Measurements from ENCODE around the gene AMZ2.
"Not testable (repeated sequence)": the region's sequence is repeated elsewhere in the genome, so short reads cannot be mapped to it uniquely, and the experiment has no call there.

AMZ2 gene

GRCh38 chr17:68253426-68253825, 5.6 kb downstream of the AMZ2 start:
- DNase-seq: not testable (repeated sequence)

DNA sequence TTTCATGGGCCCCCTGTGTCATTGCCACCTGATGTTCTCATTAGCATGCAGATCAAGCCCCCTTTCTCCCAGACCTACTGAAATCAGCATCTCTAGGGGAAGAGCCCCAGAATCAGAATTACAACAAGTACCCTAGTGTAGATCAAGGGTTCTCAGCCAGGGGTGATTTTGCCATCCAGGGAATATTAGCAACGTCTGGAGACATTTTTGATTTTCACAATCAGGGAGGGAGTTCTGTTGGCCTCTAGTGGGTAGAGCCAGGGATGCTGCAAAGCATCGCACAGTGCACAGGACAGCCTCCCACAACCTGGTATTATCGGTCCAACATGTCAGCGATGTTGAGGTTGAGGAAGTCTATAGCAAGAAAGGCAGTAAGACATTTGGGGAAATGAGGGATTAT, 7.3 kb downstream of the AMZ2 start:
- no peak for DNase-seq

DNA sequence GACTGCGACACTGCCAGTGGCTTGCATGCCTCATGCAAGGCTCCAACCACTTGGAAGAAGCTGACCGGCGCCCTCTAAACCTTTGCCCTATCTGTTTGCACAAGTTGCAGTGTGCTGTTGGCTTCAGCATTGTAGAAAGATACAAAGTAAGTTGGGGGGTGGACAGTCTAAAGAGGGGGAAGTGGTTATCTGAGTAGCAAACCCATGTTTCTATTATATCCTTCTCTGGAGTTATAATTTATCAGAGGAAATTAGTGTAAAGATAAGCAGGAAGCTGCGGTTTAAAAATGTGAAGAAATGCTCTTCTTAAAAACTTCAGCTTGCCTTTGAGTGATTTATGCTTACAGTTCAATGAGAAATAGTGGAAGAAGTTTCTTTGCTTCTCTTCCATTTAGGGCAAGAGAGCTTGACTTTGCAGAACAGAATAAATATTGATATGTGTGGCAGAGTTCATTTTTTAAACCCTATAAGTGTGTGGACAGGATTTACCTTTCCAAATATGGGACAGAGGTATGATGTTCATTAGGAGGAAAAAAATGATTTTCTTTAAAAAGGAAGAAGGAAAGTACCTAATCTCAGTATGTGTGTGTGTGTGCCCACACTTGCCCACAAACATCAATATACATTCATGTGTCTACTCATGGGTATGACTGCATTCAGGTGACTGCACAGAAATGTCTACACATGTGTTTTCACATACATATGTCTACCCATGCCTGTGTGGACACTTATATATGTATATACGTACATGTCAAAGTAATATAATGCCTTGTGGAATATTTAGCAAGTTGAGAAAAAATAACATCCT, 8.1 kb downstream of the AMZ2 start:
- peak; percentile 66 to 81 for DNase-seq

DNA sequence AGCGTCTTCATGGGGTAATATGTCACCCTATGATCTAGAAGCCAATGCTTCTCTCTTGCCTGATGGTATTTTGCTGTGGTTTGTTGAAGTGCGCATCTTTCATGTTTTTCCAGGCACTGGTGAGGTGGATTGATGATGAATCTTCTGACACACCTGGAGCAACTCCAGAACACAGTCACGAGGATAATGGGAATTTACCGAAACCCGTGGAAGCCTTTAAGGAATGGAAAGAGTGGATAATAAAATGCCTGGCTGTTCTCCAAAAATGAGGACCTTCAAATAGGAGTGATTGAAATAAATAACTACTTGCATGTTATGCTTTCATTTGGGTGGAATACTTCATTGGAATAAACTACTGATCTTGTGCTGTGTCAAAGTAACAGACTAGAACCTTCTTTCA, 8.9 kb downstream of the AMZ2 start:
- DNase-seq: not testable (repeated sequence)

GRCh38 chr17:68257934-68258333, 10.1 kb downstream of the AMZ2 start:
- DNase-seq: no peak

DNA sequence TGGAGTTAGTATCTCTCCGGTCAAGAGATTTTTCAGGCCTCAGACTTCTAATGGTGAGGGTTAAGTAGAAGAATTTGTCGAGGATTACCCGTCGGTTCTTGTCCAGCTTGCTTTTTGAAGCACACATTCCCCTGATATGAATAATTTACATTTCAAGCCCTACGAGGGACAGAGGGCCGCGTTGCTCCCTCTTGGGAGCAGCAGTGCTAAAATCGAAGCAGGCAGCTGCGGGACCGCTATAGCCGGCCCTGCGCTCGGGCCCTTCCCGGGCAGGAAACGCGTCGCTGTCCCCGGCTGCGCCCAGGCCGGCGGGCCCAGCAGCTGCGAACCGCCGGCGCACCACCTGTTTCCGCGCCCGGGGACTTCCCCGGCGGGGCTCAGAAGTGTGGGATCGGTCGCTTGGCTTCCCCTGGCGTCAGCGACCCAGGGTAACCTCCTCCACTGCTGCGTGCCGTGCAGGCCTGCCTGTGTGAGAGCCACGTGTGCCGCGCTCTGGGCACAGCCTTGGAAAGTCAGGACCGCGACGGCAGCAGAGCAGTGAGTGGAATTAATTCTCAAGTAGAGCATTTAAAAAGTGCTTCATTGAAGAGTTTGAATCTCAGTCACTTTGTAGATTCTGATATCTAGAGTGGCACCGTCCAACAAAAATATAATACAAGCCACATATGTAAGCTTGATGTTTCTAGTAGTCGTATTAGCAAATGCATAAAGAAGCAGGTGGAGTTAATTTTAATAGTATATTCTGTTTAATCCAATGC, 11.2 kb downstream of the AMZ2 start:
- DNase-seq: peak; percentile 31 to 57

DNA sequence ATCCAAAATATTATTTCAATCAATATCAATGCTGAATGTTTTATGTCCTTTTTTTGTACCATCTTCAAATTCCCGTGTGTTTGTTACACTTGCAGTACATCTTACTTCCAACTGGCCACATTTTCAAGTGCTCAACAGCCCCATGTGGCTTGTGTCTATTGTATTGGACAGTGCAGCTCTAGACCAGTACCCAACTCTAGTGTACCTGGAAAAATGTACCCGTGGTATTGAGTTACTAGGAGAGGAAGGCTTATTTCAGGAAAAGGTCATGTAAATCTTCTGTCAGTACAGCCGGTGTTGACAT, 11.8 kb downstream of the AMZ2 start:
- DNase-seq: not testable (repeated sequence)

DNA sequence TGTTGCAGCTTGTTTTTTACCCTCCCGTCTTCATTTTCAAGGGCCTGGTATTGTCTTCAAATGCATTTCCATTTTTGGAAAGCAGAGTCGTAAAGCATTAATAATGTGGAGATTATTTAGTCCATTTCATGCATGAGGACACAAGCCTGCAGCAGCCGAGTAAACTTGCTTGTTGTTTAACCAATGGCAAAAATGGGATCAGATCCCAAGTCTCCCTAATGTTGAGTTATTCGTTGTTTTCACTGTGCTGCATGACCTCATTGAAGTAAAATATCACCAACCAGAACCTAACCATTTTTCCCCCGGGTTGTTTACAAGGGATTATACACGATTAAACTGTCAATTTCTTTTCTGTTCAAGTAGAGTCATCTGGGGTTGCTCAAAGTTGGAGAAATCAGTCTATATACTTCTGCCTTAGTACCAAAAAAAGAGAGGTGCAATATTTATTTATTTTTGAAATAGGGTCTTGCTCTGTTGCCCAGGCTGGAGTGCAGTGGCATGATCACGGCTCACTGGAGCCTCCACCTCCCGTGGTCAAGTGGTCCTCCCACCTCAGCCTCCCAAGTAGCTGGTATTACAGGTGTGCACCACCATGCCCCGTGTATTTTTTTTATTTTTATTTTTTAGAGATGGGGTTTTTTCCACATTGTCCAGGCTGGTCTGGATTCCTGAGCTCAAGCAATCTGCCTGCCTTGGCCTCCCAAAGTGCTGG, 12.4 kb downstream of the AMZ2 start:
- DNase-seq: no peak

DNA sequence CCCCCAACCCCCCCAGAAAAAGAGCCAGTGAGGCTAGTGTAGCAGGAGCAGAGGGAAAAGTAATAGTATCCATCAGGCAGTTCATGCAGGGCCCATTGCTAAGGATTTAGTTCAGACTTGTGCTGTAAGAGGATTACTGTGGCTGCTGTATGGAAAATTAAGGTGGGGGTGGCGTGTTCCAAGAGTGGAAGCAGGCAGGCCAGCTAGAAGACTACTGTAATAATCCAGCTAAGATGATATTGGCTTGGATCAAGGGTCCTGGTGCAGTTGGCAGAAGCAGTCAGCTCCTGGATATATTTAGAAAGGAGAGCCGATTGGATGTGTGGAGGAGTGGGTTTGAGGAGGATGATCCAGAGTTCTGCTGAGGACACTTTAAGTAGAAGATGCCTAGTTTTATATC, 14.6 kb downstream of the AMZ2 start:
- DNase-seq: not testable (repeated sequence)

GRCh38 chr17:68263101-68263681, 15.3 kb downstream of the AMZ2 start:
- peak; percentile 64 to 70 for DNase-seq

DNA sequence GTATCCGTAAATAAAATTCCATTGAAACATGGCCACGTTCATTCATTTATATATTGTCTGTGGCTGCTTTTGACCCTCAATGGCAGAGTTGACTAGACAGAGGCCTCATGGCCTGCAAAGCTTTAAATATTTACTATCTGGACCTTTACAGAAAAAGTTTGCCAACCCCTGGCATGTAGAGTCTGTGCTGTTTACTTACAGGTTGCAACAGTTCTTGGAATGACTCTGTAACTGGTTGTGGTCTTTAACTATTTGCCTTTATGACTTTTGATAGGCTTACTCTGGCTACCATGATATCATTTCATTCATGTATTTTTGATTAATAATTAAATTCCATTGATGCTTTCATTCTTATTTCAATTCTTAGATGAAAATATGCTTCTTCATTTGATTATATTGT, 18.0 kb downstream of the AMZ2 start:
- not testable (repeated sequence) for DNase-seq

- peak; percentile 4 to 33 for DNase-seq
Observed at GRCh38 chr17:68273722-68274121, 25.9 kb downstream of the AMZ2 start.

GRCh38 chr17:68276339-68276738, 28.5 kb downstream of the AMZ2 start:
- DNase-seq: not testable (repeated sequence)

GRCh38 chr17:68277807-68278206, 30.0 kb downstream of the AMZ2 start:
- DNase-seq: no peak

GRCh38 chr17:68281965-68282364, 34.1 kb downstream of the AMZ2 start:
- not testable (repeated sequence) for DNase-seq

- peak; percentile 79 to 85 for DNase-seq
Observed at GRCh38 chr17:68288375-68288774, 40.5 kb downstream of the AMZ2 start.

GRCh38 chr17:68288804-68289203, 41.0 kb downstream of the AMZ2 start:
- DNase-seq: peak; percentile 80 to 86

DNA sequence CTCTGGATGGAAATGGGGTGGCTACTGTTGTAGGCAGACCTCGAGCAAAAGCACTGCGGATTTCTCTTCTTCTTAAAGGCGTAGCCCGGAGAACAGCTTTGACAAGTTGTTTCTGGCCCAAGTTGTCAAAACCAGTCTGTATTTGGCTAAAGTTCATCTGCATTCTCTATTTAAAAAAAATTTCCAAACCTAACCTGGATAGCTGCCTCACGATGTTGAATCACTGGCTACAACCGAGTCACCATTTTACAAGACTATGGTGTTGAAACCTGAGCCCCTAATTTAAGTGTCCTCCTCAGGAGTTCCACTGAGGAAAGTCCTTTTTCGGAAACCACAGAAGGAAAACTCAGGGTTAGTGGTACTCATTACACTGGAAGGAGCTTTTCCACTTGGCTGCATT, 41.6 kb downstream of the AMZ2 start:
- peak in 1 of 2 donors; percentile 17 for DNase-seq

DNA sequence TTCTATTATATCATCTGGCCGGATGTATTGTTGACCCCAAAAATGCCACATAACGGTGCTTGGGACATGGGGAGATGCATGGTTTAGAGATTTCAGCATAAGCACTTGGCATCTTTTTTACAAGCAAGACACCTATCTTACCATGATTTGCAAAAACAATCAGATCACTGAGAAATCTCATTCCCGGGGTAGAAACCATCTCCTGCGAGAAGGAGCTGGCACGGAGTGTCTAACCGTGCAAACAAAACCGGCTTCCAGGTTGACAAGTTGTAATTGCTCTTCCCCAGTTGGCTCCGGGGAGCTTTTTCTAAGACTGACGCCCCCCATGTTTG, 42.1 kb downstream of the AMZ2 start:
- peak in 1 of 2 donors; percentile 18 for DNase-seq

GRCh38 chr17:68290268-68290954, 42.6 kb downstream of the AMZ2 start:
- DNase-seq: peak; percentile 46 to 61

GRCh38 chr17:68290955-68291835, 43.4 kb downstream of the AMZ2 start, which contains the start of the genes ARSG and SLC16A6:
Gene ARSG (plus strand): TSS chr17:68291495. CDS start chr17:68307494, 15,999 bp downstream.
Gene SLC16A6 (minus strand): TSS chr17:68291127. CDS start chr17:68278320, 12,807 bp downstream.
- peak; percentile 91 to 94 for DNase-seq
